Forelimb muscle (tissue), 1 donor: Measurements from ENCODE around the gene TAF4. TPM values are rescaled to one million over a fixed set of nuclear protein-coding genes. Genes with fewer than 3 reads are reported as not detected.
"Not testable (repeated sequence)": the region's sequence is repeated elsewhere in the genome, so short reads cannot be mapped to it uniquely, and the experiment has no call there.

Experiments
- DNase-seq: peaks from one replicate; pipeline ENCODE4 v3.0.0-alpha.2; 2013; ENCODE audit warnings: low read depth
- polyA plus RNA-seq: library from polyadenylated mRNA; unstranded; fragments of 120-200 nt; gene quantifications from one replicate; pipeline ENCODE4 v1.2.1, GENCODE V29; 2013; ENCODE audit not compliant: insufficient read length

Gene TAF4
- polyA plus RNA-seq, 1 donor = 13.5 TPM

- not testable (repeated sequence) for DNase-seq
Observed at GRCh38 chr20:62055862-62056115, 9.9 kb downstream of the TAF4 start.

GRCh38 chr20:62055106-62055861, 10.4 kb downstream of the TAF4 start:
- DNase-seq = no peak

GRCh38 chr20:62054451-62054953, 11.2 kb downstream of the TAF4 start:
- DNase-seq = no peak

- no peak for DNase-seq
Observed at GRCh38 chr20:62053465-62054196, 12.1 kb downstream of the TAF4 start.

- no peak for DNase-seq
Observed at GRCh38 chr20:62052842-62053464, 12.7 kb downstream of the TAF4 start.

- DNase-seq = no peak
Observed at GRCh38 chr20:62052336-62052841, 13.3 kb downstream of the TAF4 start.

- no peak for DNase-seq
Observed at GRCh38 chr20:62051546-62052255, 14.0 kb downstream of the TAF4 start.

- DNase-seq = no peak
Observed at GRCh38 chr20:62051144-62051543, 14.5 kb downstream of the TAF4 start.

- DNase-seq = no peak
Observed at GRCh38 chr20:62050166-62051120, 15.2 kb downstream of the TAF4 start.

GRCh38 chr20:62049342-62050165, 16.1 kb downstream of the TAF4 start:
- no peak for DNase-seq

- no peak for DNase-seq
Observed at GRCh38 chr20:62048821-62049291, 16.8 kb downstream of the TAF4 start.

- DNase-seq = no peak
Observed at GRCh38 chr20:62048346-62048761, 17.3 kb downstream of the TAF4 start.

GRCh38 chr20:62047666-62048345, 17.9 kb downstream of the TAF4 start:
- DNase-seq = no peak

GRCh38 chr20:62046431-62046830, 19.2 kb downstream of the TAF4 start:
- no peak for DNase-seq

GRCh38 chr20:62045529-62046285, 20.0 kb downstream of the TAF4 start:
- DNase-seq = no peak

GRCh38 chr20:62045118-62045517, 20.6 kb downstream of the TAF4 start:
- no peak for DNase-seq

GRCh38 chr20:62044631-62045030, 21.1 kb downstream of the TAF4 start:
- DNase-seq = no peak
